Calu3 (cell line): ENCODE measurements around the gene DLG2. TPM values are rescaled to one million over a fixed set of nuclear protein-coding genes. Genes with fewer than 3 reads are reported as not detected.

ENCODE experiments used
- BruUV-seq: library from RNA; stranded (reverse); fragments of 400-500 nt; replicated peaks from 2 replicates; lab custom pipeline; 2021; lab: Mats Ljungman, UMichigan
- CTCF ChIA-PET: fragments of 300-600 bp; sonication (Branson Sonifier 250); formaldehyde crosslinking; loops from one replicate; lab custom pipeline; 2022; ENCODE audit warnings: antibody characterized with exemption; lab: Charles Lee
- DNase-seq: peaks from one replicate; pipeline ENCODE4 v3.0.0; 2022
- H3K27ac Mint-ChIP-seq: one replicate; pipeline ENCODE4 v1.8.0; 2022; ENCODE audit warnings: mixed read lengths; ENCODE audit not compliant: unreplicated experiment
- H3K27me3 Mint-ChIP-seq: one replicate; pipeline ENCODE4 v1.8.0; 2022; ENCODE audit warnings: mixed read lengths; ENCODE audit not compliant: unreplicated experiment
- H3K36me3 Mint-ChIP-seq: one replicate; pipeline ENCODE4 v1.8.0; 2022; ENCODE audit warnings: mild to moderate bottlenecking, moderate library complexity, mixed read lengths; ENCODE audit not compliant: insufficient read depth, unreplicated experiment
- H3K4me1 Mint-ChIP-seq: one replicate; pipeline ENCODE4 v1.8.0; 2022; ENCODE audit warnings: mild to moderate bottlenecking, low read depth, mixed read lengths; ENCODE audit not compliant: unreplicated experiment
- H3K4me3 Mint-ChIP-seq: one replicate; pipeline ENCODE4 v1.8.0; 2022; ENCODE audit warnings: mild to moderate bottlenecking, low read depth, moderate library complexity, mixed read lengths; ENCODE audit not compliant: unreplicated experiment
- H3K9me3 Mint-ChIP-seq: one replicate; pipeline ENCODE4 v1.8.0; 2022; ENCODE audit warnings: low read depth, mixed read lengths; ENCODE audit not compliant: unreplicated experiment
- CTCF ChIP-seq: fragments of 200-600 bp; IDR thresholded peaks from one replicate; pipeline ENCODE4 v1.8.0; 2022; ENCODE audit warnings: antibody characterized with exemption; ENCODE audit not compliant: unreplicated experiment
- intact Hi-C: fragments of 100-400 bp; cut with micrococcal nuclease; formaldehyde crosslinking; loops from one replicate; pipeline ENCODE4 v1.10.0; 2022; ENCODE audit not compliant: unreplicated experiment
- total RNA-seq: library from RNA; stranded (reverse); gene quantifications from 2 replicates; pipeline ENCODE4 v1.2.3, GENCODE V29; 2022

The DLG2 gene
- total RNA-seq, 1 experiment from 2014 or later: 0.71 TPM

GRCh38 chr11:84906995-84907394 lies 720.1 kb downstream of the DLG2 start:
- Mint-ChIP-seq H3K27me3 (no peaks in the 10 kb centered on the region), H3K36me3 (no peaks in the 10 kb centered on the region), H3K4me1 (no peaks in the 10 kb centered on the region), H3K27ac (no peak overlapping the region), H3K9me3 (no peaks in the 10 kb centered on the region), H3K4me3 (no peak overlapping the region)
- no peak for TF ChIP-seq CTCF
- DNase-seq: no peak
- BruUV-seq: no TSS peak
- CTCF ChIA-PET: no interaction called here
- intact Hi-C loops: no loop called here

GRCh38 chr11:84905411-84905810 lies 721.7 kb downstream of the DLG2 start:
- Mint-ChIP-seq H3K4me1 (no peaks in the 10 kb centered on the region), H3K27ac (no peak overlapping the region), H3K36me3 (no peaks in the 10 kb centered on the region), H3K4me3 (no peak overlapping the region), H3K9me3 (no peaks in the 10 kb centered on the region), H3K27me3 (no peaks in the 10 kb centered on the region)
- peak; percentile 13 for DNase-seq
- CTCF ChIA-PET: no interaction called here
- no TSS peak for BruUV-seq
- TF ChIP-seq CTCF: no peak
- intact Hi-C loops: no loop called here

- Mint-ChIP-seq H3K9me3 (no peaks in the 10 kb centered on the region), H3K4me3 (no peak overlapping the region), H3K27me3 (no peaks in the 10 kb centered on the region), H3K4me1 (no peaks in the 10 kb centered on the region), H3K36me3 (no peaks in the 10 kb centered on the region), H3K27ac (no peak overlapping the region)
- BruUV-seq: no TSS peak
- CTCF ChIA-PET: no interaction called here
- intact Hi-C loops: no loop called here
- DNase-seq: no peak
- no peak for TF ChIP-seq CTCF
Measured at GRCh38 chr11:84902445-84902844, 724.7 kb downstream of the DLG2 start.

- H3K27ac Mint-ChIP-seq: no peak overlapping the region
- CTCF ChIA-PET: no interaction called here
- no peak overlapping the region for H3K4me3 Mint-ChIP-seq
- BruUV-seq: no TSS peak
- no peaks in the 10 kb centered on the region for H3K36me3 Mint-ChIP-seq
- no peak for DNase-seq
- H3K27me3 Mint-ChIP-seq: no peaks in the 10 kb centered on the region
- H3K9me3 Mint-ChIP-seq: no peaks in the 10 kb centered on the region
- no peaks in the 10 kb centered on the region for H3K4me1 Mint-ChIP-seq
- intact Hi-C loops: no loop called here
- no peak for TF ChIP-seq CTCF
Measured at GRCh38 chr11:84901991-84902390, 725.2 kb downstream of the DLG2 start.
